ENCODE results near the gene FAM53B.

The FAM53B gene

DNA sequence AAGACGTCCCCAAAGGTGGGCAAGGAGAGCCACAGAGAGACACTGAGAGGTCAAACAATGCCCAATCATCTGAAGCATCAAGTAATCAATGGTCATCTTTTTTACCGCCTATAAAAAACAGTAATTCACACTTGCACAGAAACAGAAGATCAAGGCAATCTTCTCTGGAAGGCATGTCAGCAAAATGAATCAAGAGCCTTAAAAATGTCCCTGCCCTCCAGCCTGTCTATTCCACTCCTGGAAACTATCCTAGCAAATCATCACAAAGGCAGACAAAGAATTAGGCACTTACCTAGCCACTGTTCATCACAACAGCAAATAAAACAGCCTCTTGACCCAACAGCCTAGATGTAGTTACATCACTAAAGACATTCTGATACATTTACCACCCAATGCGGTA lies 48.9 kb downstream of the FAM53B start:
- no peak overlapping the region for H3K4me3 ChIP-seq (ENCODE audit: low read length)
- DNase-seq (ENCODE audit: low read depth) = no peak
- TF ChIP-seq, protein P1, sequence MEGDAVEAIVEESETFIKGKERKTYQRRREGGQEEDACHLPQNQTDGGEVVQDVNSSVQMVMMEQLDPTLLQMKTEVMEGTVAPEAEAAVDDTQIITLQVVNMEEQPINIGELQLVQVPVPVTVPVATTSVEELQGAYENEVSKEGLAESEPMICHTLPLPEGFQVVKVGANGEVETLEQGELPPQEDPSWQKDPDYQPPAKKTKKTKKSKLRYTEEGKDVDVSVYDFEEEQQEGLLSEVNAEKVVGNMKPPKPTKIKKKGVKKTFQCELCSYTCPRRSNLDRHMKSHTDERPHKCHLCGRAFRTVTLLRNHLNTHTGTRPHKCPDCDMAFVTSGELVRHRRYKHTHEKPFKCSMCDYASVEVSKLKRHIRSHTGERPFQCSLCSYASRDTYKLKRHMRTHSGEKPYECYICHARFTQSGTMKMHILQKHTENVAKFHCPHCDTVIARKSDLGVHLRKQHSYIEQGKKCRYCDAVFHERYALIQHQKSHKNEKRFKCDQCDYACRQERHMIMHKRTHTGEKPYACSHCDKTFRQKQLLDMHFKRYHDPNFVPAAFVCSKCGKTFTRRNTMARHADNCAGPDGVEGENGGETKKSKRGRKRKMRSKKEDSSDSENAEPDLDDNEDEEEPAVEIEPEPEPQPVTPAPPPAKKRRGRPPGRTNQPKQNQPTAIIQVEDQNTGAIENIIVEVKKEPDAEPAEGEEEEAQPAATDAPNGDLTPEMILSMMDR (conservative IDR thresholded peaks at IDR 0.05; ENCODE audit: low read length) = no peak

GRCh38 chr10:124694481-124695220 lies 49.5 kb downstream of the FAM53B start:
- H3K4me3 ChIP-seq (ENCODE audit: low read length) = no peak overlapping the region
- DNase-seq (ENCODE audit: low read depth) = no peak
- TF ChIP-seq, protein P1 (conservative IDR thresholded peaks at IDR 0.05; ENCODE audit: low read length) = no peak

GRCh38 chr10:124693801-124694416 lies 50.3 kb downstream of the FAM53B start:
- H3K4me3 ChIP-seq (ENCODE audit: low read length) = no peak overlapping the region
- no peak for DNase-seq (ENCODE audit: low read depth)
- TF ChIP-seq, protein P1 (conservative IDR thresholded peaks at IDR 0.05; ENCODE audit: low read length) = no peak

- no peak for DNase-seq (ENCODE audit: low read depth)
- TF ChIP-seq, protein P1 (conservative IDR thresholded peaks at IDR 0.05; ENCODE audit: low read length) = no peak
- no peak overlapping the region for H3K4me3 ChIP-seq (ENCODE audit: low read length)
These were observed 50.8 kb downstream of the FAM53B start for GRCh38 chr10:124693396-124693795.

DNA sequence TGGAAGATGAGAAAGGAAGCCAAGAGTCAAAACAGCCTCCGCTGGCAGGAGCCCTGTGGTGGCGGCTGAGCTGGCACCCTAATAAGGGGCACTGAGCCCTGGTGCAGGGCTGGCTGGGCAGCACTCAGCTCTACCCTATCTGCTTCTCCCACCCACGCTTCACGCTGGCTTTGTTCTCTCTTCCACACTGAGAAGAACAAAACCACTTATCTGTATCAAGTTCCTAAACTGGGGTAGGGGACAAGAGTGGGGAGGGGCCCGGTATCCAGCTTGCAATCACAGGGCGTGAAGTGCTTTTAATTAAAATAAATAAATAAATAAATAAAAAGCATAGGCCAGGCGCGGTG lies 52.1 kb downstream of the FAM53B start:
- TF ChIP-seq, protein P1 (conservative IDR thresholded peaks at IDR 0.05; ENCODE audit: low read length) = no peak
- H3K4me3 ChIP-seq (ENCODE audit: low read length) = no peak overlapping the region
- DNase-seq (ENCODE audit: low read depth) = no peak

- TF ChIP-seq, protein P1 (conservative IDR thresholded peaks at IDR 0.05; ENCODE audit: low read length) = no peak
- no peak for DNase-seq (ENCODE audit: low read depth)
- no peak overlapping the region for H3K4me3 ChIP-seq (ENCODE audit: low read length)
These were observed 52.6 kb downstream of the FAM53B start for GRCh38 chr10:124691421-124692099.
